HL-60/S4 treated with retinoic acid at 250 ng/mL for 4 days and 3 days (cell line): ENCODE data around the gene GAPT.

Experiments used
- in situ Hi-C: fragments of 300-500 bp; cut with MboI; formaldehyde crosslinking; loops from 2 replicates; pipeline ENCODE4 v1.7.0; 2022; ENCODE audit warnings: low sequenced_read_pairs

Gene GAPT

DNA sequence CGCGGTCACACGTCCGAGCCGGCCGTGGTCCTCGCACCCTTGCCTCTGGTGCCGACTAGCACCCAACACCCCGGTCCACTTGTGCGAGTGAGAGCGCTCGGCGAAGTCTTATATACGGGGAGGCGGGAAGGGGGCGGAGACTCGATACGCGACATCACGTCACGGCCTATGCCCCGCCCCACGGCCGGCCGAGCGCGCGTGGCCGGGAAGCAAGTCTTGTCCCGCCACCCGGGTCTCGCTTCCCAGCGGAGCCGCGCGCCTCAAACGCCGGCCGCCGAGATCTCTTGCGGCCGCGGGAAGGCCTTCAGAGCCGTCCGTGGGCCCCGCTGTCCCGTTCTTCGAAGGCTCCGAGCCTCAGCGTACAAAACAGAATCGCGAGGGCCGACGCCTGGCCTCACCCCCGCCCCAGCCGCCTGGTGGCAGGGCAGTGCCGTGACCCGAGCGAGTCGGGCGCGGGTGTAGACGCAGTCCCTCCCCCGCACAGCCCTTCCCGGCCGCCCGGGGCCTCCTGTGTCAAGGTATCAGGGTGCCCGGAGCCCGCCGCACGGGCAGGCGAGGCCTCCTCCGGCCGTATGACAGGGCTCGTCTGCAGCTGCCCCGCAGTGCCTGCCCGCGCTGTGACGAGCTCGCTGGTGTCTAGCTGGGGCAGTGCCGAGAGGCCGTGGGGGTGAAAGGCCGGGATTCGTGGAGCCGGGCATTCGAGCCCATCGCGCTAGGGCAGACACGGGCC is 31.1 kb upstream of the GAPT start, which contains the start of gene PLK2:
TSS of gene PLK2 (minus strand) at position 85 of the 730 bp plus-strand sequence. CDS start 127 bp downstream, outside the sequence.
- in situ Hi-C loops: loop anchor here (25.0 kb wide), 1 partner anchor 1173 kb away; no protein-coding TSS in a partner anchor

- in situ Hi-C loops: loop anchor here (25.0 kb wide), 1 partner anchor 1174 kb away; no protein-coding TSS in a partner anchor
Observed at GRCh38 chr5:58460732-58461286, 30.4 kb upstream of the GAPT start.

- in situ Hi-C loops: loop anchor here (25.0 kb wide), 1 partner anchor 1175 kb away; no protein-coding TSS in a partner anchor
Observed at GRCh38 chr5:58462154-58462553, 29.1 kb upstream of the GAPT start.

DNA sequence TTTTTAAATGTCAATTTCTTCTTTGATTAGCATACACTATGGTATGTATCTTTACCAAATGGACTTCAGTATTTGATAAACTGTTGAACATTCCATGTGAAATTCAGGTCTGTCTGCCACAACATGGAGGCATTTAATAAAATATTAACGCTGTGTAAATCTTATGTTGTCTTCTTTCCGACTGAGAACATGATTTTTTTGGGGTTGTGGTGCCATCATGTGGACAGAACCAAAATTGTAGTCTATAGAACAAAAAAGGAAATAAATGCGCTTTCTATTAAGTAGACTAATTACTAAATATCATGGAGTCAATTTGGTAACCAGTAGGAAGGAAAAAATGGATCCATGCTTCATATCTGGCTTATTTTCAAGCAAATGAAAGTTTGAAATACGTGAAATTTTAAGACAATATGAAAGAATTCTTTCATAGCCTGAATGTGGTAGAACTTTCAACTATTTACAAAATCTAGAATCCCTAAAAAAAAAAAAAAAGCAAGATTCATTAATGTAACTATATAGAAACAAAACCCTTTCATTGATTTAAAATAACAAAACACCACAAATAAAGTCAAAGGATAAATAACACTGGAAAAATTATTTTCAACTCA is 28.5 kb upstream of the GAPT start:
- in situ Hi-C loops: loop anchor here (25.0 kb wide), 1 partner anchor 1175 kb away; no protein-coding TSS in a partner anchor

GRCh38 chr5:58466939-58467338 is 24.3 kb upstream of the GAPT start:
- in situ Hi-C loops: loop anchor here (25.0 kb wide), 1 partner anchor 1180 kb away; no protein-coding TSS in a partner anchor

DNA sequence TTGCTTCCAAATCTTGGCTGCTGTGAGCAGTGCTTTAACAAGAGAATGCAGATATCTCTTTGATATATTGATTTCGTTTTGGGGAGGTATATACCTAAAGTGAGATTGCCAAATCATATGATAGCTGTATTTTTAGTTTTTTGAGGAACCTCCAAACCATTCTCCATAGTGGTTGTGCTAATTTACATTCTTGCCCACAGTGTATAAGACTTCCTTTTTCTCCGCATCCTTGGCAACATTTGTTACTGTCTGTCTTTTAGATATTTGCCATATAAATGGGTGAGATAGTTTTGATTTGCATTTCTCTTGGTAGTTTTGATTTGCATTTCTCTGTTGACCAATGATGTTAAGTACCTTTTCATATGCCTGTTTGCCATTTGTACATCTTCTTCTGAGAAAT is 21.3 kb upstream of the GAPT start:
- in situ Hi-C loops: loop anchor here (25.0 kb wide), 1 partner anchor 1183 kb away; no protein-coding TSS in a partner anchor

DNA sequence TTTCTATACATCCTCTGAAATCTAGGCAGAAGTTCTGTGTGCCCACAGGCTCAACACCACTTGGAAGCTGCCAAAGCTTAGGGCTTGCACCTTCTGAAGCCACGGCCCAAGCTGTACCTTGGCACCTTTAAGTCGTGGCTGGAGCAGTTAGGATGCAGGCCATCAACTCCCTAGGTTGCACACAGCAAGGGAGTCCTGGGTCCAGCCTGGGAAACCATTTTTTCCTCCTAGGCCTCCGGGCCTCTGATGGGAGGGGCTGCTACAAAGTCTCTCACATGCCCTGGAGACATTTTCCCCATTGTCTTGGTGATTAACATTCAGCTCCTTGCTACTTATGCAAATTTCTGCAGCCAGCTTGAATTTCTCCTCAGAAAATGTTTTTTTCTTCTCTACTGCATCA is 15.8 kb upstream of the GAPT start:
- in situ Hi-C loops: loop anchor here (25.0 kb wide), 1 partner anchor 362 kb away; no protein-coding TSS in a partner anchor

DNA sequence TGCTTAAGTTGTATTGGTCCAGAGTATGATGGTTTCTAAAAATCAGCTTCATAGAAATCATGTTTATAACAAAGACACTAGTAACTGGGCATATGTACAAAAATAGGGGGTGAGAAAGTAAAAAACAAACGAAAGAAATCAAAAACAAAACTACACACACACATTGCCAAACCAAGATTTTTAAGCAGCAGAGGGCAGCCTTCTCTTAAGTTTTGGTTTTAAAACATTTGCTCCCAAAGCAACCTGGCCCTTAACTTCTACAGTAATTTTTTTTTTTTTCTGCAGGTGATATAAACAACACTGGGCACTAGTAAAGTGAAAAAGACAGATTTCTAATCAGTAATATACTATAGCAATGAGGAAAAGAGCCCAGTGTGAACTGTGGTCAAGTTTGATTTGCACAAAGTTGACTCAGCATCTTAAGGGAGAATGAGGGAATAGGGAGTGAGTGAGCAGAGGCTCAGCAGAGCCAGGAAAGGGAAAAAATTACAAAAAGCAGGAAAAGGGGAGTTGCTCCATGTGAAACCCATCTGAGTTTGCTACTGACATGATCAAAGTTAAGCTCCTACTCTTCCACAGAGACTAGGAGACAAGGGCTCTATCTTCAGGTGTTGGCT is 13.4 kb upstream of the GAPT start:
- in situ Hi-C loops: loop anchor here (25.0 kb wide), 1 partner anchor 359 kb away; no protein-coding TSS in a partner anchor

- in situ Hi-C loops: loop anchor here (25.0 kb wide), 1 partner anchor 356 kb away; no protein-coding TSS in a partner anchor
Observed at GRCh38 chr5:58481066-58481676, 10.1 kb upstream of the GAPT start.

DNA sequence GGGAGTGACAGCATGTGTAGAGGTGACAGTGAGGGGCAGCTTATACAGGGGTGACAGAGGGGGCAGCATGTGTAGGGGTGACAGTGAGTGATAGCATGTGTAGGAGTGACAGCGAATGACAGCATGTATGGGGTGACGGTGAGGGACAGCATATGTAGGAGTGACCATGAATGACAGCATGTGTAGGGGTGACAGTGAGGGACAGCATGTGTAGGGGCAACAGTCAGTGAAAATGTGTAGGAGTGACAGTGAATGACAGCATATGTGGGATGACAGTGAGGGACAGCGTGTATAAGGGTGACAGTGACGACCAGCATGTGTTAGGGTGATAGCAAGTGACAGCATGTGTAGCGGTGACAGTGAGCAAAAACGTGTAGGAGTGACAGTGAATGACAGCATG is 9.4 kb upstream of the GAPT start:
- in situ Hi-C loops: loop anchor here (25.0 kb wide), 1 partner anchor 355 kb away; no protein-coding TSS in a partner anchor

DNA sequence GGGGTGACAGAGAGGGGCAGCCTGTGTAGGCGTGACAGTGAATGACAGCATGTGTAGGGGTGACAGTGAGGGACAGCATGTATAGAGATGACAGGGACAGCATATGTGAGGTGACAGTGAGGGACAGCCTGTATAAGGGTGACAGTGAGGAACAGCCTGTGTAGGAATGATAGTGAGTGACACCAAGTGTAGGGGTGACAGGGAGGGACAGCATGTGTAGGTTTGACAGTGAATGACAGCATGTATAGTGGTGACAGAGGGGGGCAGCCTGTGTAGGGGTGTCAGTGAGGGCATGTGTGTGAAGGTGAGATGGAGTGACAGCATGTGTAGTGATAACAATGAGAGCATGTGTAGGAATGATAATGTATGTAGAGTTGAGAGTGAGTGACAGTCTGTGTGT is 8.7 kb upstream of the GAPT start:
- in situ Hi-C loops: loop anchor here (25.0 kb wide), 1 partner anchor 355 kb away; no protein-coding TSS in a partner anchor

- in situ Hi-C loops: loop anchor here (25.0 kb wide), 1 partner anchor 353 kb away; no protein-coding TSS in a partner anchor
Observed at GRCh38 chr5:58484505-58484904, 6.7 kb upstream of the GAPT start.

DNA sequence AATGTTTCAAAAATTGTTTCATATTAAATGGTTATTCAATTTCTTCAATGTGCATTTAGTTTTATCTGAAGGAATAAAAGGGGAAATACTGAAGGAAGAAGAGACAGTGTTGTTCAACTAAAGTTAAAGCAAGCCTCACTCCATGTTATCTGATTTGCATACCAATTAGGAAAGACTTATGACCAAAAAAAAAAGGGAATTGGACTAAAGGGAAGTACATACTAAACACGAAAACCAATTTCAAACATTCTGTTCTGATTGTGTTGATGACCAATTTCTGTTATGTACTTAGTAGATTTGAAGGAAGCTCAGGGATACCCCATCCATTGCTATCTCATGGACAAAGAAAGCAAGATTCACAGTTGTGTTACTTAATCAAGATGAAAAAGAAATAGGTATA is 4.9 kb upstream of the GAPT start:
- in situ Hi-C loops: loop anchor here (25.0 kb wide), 1 partner anchor 351 kb away; no protein-coding TSS in a partner anchor

DNA sequence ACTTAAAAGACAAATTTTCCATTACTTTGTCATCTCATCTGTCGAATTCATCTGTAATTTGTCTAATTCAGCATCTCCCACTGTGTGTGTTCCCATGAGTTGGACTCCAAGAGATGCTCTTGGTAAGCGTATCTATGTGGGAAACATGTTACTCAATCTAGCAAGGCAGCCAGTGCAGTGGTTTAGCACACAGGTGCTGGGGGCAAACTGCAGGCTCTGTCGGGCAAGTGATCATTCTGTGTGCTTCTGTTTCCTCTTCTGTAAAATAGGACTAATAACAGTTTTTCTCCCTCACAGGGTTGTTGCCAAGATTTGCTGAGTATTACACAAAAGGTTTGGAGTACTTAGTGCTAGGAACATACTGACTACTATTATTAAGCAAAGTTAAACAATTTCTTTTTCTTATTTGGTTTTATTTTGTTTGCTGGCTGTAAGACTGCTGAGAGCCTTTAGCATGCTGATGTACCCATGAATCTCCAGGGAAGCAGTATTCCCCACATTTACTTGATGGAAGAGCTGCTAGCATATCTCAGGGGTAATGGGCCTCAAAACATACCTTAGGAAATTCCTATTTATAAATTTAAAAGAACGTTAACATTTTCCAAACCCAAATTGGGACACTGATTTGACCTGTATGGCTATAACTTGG is 709 bp upstream of the GAPT start:
- in situ Hi-C loops: loop anchor here (25.0 kb wide), 1 partner anchor 347 kb away; no protein-coding TSS in a partner anchor

- in situ Hi-C loops: loop anchor here (25.0 kb wide), 1 partner anchor 344 kb away; no protein-coding TSS in a partner anchor
Observed at GRCh38 chr5:58493141-58493540, 1.9 kb downstream of the GAPT start.

GRCh38 chr5:58496488-58496887 is 5.3 kb downstream of the GAPT start:
- in situ Hi-C loops: loop anchor here (25.0 kb wide), 1 partner anchor 341 kb away; no protein-coding TSS in a partner anchor

GRCh38 chr5:58497386-58497785 is 6.2 kb downstream of the GAPT start:
- in situ Hi-C loops: loop anchor here (25.0 kb wide), 1 partner anchor 340 kb away; no protein-coding TSS in a partner anchor

DNA sequence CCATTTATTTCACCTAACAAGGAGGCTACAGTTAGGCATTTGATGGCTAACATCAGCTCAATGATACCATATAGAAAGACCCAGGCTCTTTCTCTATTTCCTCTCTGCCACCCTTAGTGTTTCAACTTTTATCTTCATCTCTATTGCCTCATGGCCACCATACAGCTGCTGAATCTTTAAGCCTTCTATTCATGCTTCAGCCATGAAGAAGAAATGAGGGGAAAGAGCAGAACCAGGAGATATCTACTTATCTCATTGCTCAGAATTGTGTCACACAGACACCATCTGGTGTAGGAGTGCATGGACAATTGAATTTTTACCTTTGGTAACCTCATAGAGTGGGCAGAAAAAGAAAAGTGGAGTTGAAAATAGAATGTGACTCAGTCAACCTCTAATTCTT is 6.7 kb downstream of the GAPT start:
- in situ Hi-C loops: loop anchor here (25.0 kb wide), 1 partner anchor 339 kb away; no protein-coding TSS in a partner anchor

- in situ Hi-C loops: loop anchor here (25.0 kb wide), 1 partner anchor 339 kb away; no protein-coding TSS in a partner anchor
Observed at GRCh38 chr5:58498340-58498942, 7.2 kb downstream of the GAPT start.
